H9 (cell line): ENCODE data around the gene CAMTA1. TPM values are rescaled to one million over a fixed set of nuclear protein-coding genes. Genes with fewer than 3 reads are reported as not detected.

ENCODE experiments used
- DNase-seq: peaks from one replicate; pipeline ENCODE4 v3.0.0-alpha.2; 2017
- H2AFZ ChIP-seq: one replicate; pipeline ENCODE4 v1.6.1; 2013; ENCODE audit warnings: mild to moderate bottlenecking, low read length, control low read depth, moderate library complexity
- H2AK5ac ChIP-seq: 2 replicates; pipeline ENCODE4 v1.6.1; 2013; ENCODE audit warnings: low read length, control low read depth, mixed read lengths; ENCODE audit not compliant: insufficient read length
- H2BK120ac ChIP-seq: one replicate; pipeline ENCODE4 v1.6.1; 2013; ENCODE audit warnings: low read depth, mild to moderate bottlenecking, low read length, control low read depth, inconsistent platforms; ENCODE audit not compliant: poor library complexity, severe bottlenecking
- H2BK12ac ChIP-seq: 2 replicates; pipeline ENCODE4 v1.6.1; 2013; ENCODE audit warnings: low read length, control low read depth, mixed read lengths, low read depth; ENCODE audit not compliant: insufficient read length
- H2BK15ac ChIP-seq: 2 replicates; pipeline ENCODE4 v1.6.1; 2013; ENCODE audit warnings: low read depth, low read length, control low read depth
- H2BK20ac ChIP-seq: one replicate; pipeline ENCODE4 v1.6.1; 2013; ENCODE audit warnings: low read depth, mild to moderate bottlenecking, low read length, control low read depth, inconsistent platforms; ENCODE audit not compliant: poor library complexity, severe bottlenecking
- H2BK5ac ChIP-seq: 2 replicates; pipeline ENCODE4 v1.6.1; 2013; ENCODE audit warnings: low read length, control low read depth, mixed read lengths; ENCODE audit not compliant: insufficient read length
- H3K14ac ChIP-seq: 2 replicates; pipeline ENCODE4 v1.6.1; 2013; ENCODE audit warnings: low read length, control low read depth; ENCODE audit not compliant: insufficient read depth
- H3K18ac ChIP-seq: 2 replicates; pipeline ENCODE4 v1.6.1; 2013; ENCODE audit warnings: low read depth, mild to moderate bottlenecking, mixed read lengths, low read length, control low read depth; ENCODE audit not compliant: insufficient read length
- H3K23ac ChIP-seq: 2 replicates; pipeline ENCODE4 v1.6.1; 2013; ENCODE audit warnings: low read length, control low read depth, mixed read lengths, low read depth; ENCODE audit not compliant: insufficient read length
- H3K23me2 ChIP-seq: 2 replicates; pipeline ENCODE4 v1.6.1; 2013; ENCODE audit warnings: low read depth, mild to moderate bottlenecking, mixed read lengths, low read length, control low read depth; ENCODE audit not compliant: insufficient read length, poor library complexity, severe bottlenecking
- H3K27ac ChIP-seq: 2 replicates; pipeline ENCODE4 v1.5.1; 2013; ENCODE audit warnings: low read length, control low read depth, mixed read lengths, low read depth; ENCODE audit not compliant: insufficient read length
- H3K27me3 ChIP-seq: 2 replicates; pipeline ENCODE4 v1.6.1; 2013; ENCODE audit warnings: low read length, control low read depth, inconsistent platforms; ENCODE audit not compliant: insufficient read depth
- H3K4ac ChIP-seq: 2 replicates; pipeline ENCODE4 v1.6.1; 2013; ENCODE audit warnings: low read depth, mild to moderate bottlenecking, control low read depth, inconsistent platforms, low read length, moderate library complexity
- H3K4me1 ChIP-seq: 2 replicates; pipeline ENCODE4 v1.6.1; 2013; ENCODE audit warnings: low read length, control low read depth, inconsistent platforms; ENCODE audit not compliant: insufficient read depth
- H3K4me2 ChIP-seq: 2 replicates; pipeline ENCODE4 v1.6.1; 2013; ENCODE audit warnings: low read length, control low read depth, mixed read lengths; ENCODE audit not compliant: insufficient read length, insufficient read depth
- H3K56ac ChIP-seq: 2 replicates; pipeline ENCODE4 v1.6.1; 2013; ENCODE audit warnings: low read depth, mild to moderate bottlenecking, mixed read lengths, low read length, control low read depth; ENCODE audit not compliant: insufficient read length
- H3K79me1 ChIP-seq: 2 replicates; pipeline ENCODE4 v1.6.1; 2013; ENCODE audit warnings: low read depth, mild to moderate bottlenecking, moderate library complexity, low read length, control low read depth, inconsistent platforms; ENCODE audit not compliant: insufficient read depth, poor library complexity, severe bottlenecking
- H3K79me2 ChIP-seq: 2 replicates; pipeline ENCODE4 v1.6.1; 2013; ENCODE audit warnings: low read length, control low read depth, inconsistent platforms; ENCODE audit not compliant: insufficient read depth
- H3K9ac ChIP-seq: 2 replicates; pipeline ENCODE4 v1.6.1; 2013; ENCODE audit warnings: low read length, control low read depth, mixed read lengths; ENCODE audit not compliant: insufficient read length; ENCODE audit errors: extremely low read depth
- H3K9me3 ChIP-seq: one replicate; pipeline ENCODE4 v1.6.1; 2013; ENCODE audit warnings: low read depth, low read length, inconsistent platforms; ENCODE audit not compliant: control insufficient read depth
- H3T11ph ChIP-seq: one replicate; pipeline ENCODE4 v1.6.1; 2013; ENCODE audit warnings: mild to moderate bottlenecking, low read length, control low read depth, inconsistent platforms
- H4K20me1 ChIP-seq: one replicate; pipeline ENCODE4 v1.6.1; 2013; ENCODE audit not compliant: control insufficient read depth, insufficient read length, insufficient read depth
- H4K5ac ChIP-seq: 2 replicates; pipeline ENCODE4 v1.6.1; 2013; ENCODE audit warnings: low read depth, mild to moderate bottlenecking, mixed read lengths, low read length, control low read depth; ENCODE audit not compliant: insufficient read length
- H4K8ac ChIP-seq: replicated peaks from 2 replicates; pipeline ENCODE4 v1.6.1; 2013; ENCODE audit warnings: low read length, control low read depth, mixed read lengths, low read depth; ENCODE audit not compliant: insufficient read length
- H4K91ac ChIP-seq: 2 replicates; pipeline ENCODE4 v1.6.1; 2013; ENCODE audit warnings: low read depth, mild to moderate bottlenecking, moderate library complexity, mixed read lengths, low read length, control low read depth; ENCODE audit not compliant: insufficient read length
- H3K27ac Mint-ChIP-seq, 3 experiments: 2 replicates in 2 of 3; 3 replicates in 1 of 3; pipeline ENCODE4 v1.8.0; 2020 to 2021; ENCODE audit warnings: mixed read lengths in 3 of 3, mild to moderate bottlenecking in 1 of 3, moderate library complexity in 1 of 3
- H3K27me3 Mint-ChIP-seq: 2 replicates; pipeline ENCODE4 v1.8.0; 2021; ENCODE audit warnings: low read depth, mild to moderate bottlenecking, moderate library complexity, mixed read lengths
- H3K36me3 Mint-ChIP-seq, 3 experiments: 2 replicates in 2 of 3; 3 replicates in 1 of 3; pipeline ENCODE4 v1.8.0; 2020 to 2021; ENCODE audit warnings: low read depth in 3 of 3, mixed read lengths in 3 of 3; ENCODE audit not compliant: insufficient read depth in 1 of 3
- H3K4me1 Mint-ChIP-seq, 2 experiments: 2 replicates each; pipeline ENCODE4 v1.8.0; 2020; ENCODE audit warnings: mixed read lengths in 2 of 2
- H3K4me3 Mint-ChIP-seq, 2 experiments: 2 replicates in 1 of 2; 3 replicates in 1 of 2; pipeline ENCODE4 v1.8.0; 2020 to 2021; ENCODE audit warnings: mild to moderate bottlenecking in 2 of 2, mixed read lengths in 2 of 2, moderate library complexity in 1 of 2
- H3K9me3 Mint-ChIP-seq, 2 experiments: 2 replicates in 1 of 2; 3 replicates in 1 of 2; pipeline ENCODE4 v1.8.0; 2020; ENCODE audit warnings: mild to moderate bottlenecking in 2 of 2, mixed read lengths in 2 of 2, moderate library complexity in 1 of 2
- WGBS: extraction: QIAGEN DNeasy Blood & Tissue Kit; methylation state at CpG from one replicate; pipeline ENCODE4 v1.1.7; 2013; ENCODE audit warnings: missing lambda C conversion rate, low lambda C conversion rate, mixed read lengths; ENCODE audit not compliant: insufficient read length; ENCODE audit errors: extremely low coverage; 5-methylcytosine and 5-hydroxymethylcytosine counted together
- total RNA-seq: library from RNA; stranded (reverse); gene quantifications from 2 replicates; pipeline ENCODE4 v1.2.1, GENCODE V29; 2021
- TF ChIP-seq, protein P1 (sequence below): fragments of 200-600 bp; sonication (generic); conservative IDR thresholded peaks from 3 replicates; pipeline ENCODE4 v1.8.0; 2021; ENCODE audit warnings: antibody characterized with exemption, mild to moderate bottlenecking

The CAMTA1 gene
- total RNA-seq, 1 experiment from 2014 or later = 115 TPM

DNA sequence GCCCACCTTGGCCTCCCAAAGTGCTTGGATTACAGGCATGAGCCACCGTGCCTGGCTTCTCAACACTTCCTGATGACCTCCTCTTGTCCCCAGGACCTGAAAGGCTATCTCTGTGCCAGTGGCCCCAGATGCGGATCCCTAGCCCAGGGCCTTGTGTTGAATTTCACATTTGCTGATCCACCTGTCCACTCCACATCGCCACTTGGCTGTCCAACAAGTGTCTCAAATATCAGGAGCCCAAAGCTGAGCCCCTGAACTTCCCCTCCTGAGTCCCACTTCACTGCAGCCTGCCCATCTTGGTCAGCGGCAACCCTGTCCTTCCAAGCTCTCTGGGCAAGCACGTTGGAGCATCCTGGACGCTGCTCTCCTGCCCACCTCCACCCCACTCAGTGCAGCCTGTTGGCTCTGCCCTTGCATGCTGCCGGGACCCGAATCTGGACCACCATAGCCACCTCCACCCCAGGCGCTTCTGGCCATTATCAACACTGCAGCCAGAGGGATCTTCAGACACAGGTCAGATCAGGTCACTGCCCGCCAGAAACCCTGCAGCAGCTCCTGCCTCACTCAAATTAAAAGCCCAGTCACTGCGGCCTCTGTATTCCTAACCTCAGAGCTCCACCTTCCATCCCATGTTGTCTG is 633.3 kb downstream of the CAMTA1 start:
- no peak overlapping the region for H3K4ac ChIP-seq
- H3K9me3 ChIP-seq = no peaks in the 10 kb centered on the region
- peak; percentile 17 for DNase-seq
- Mint-ChIP-seq H3K27ac (no peak overlapping the region), H3K36me3 (peaks cover 18 to 22% (median 21%) of the 10 kb centered on the region in 3 experiments), H3K4me3 (no peak overlapping the region; a peak in 1 of 5 replicates), H3K27me3 (no peaks in the 10 kb centered on the region; the same call in none of the 2 replicates), H3K9me3 (peaks cover 25 to 28% of the 10 kb centered on the region in 2 experiments), H3K4me1 (peaks cover 0 to 2% of the 10 kb centered on the region in 2 experiments; a peak in 1 of 4 replicates)
- no peak overlapping the region for H2BK15ac ChIP-seq
- H3K79me2 ChIP-seq = no peaks in the 10 kb centered on the region
- H3K23me2 ChIP-seq = no peaks in the 10 kb centered on the region
- no peak overlapping the region for H2BK120ac ChIP-seq
- no peak overlapping the region for H3K9ac ChIP-seq
- TF ChIP-seq, protein P1, sequence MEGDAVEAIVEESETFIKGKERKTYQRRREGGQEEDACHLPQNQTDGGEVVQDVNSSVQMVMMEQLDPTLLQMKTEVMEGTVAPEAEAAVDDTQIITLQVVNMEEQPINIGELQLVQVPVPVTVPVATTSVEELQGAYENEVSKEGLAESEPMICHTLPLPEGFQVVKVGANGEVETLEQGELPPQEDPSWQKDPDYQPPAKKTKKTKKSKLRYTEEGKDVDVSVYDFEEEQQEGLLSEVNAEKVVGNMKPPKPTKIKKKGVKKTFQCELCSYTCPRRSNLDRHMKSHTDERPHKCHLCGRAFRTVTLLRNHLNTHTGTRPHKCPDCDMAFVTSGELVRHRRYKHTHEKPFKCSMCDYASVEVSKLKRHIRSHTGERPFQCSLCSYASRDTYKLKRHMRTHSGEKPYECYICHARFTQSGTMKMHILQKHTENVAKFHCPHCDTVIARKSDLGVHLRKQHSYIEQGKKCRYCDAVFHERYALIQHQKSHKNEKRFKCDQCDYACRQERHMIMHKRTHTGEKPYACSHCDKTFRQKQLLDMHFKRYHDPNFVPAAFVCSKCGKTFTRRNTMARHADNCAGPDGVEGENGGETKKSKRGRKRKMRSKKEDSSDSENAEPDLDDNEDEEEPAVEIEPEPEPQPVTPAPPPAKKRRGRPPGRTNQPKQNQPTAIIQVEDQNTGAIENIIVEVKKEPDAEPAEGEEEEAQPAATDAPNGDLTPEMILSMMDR = no peak
- no peak overlapping the region for H3K56ac ChIP-seq
- H2BK20ac ChIP-seq = no peak overlapping the region
- H2BK12ac ChIP-seq = no peak overlapping the region
- no peak overlapping the region for H4K91ac ChIP-seq
- no peak overlapping the region for H2AK5ac ChIP-seq
- no CpG with 5 or more reads among the region's 11 CpGs for WGBS
- no peak overlapping the region for H4K8ac ChIP-seq
- H4K20me1 ChIP-seq = no peaks in the 10 kb centered on the region
- H3K79me1 ChIP-seq = no peaks in the 10 kb centered on the region
- no peak overlapping the region for H3K23ac ChIP-seq
- H3K14ac ChIP-seq = no peak overlapping the region
- H3K4me1 ChIP-seq = no peaks in the 10 kb centered on the region
- no peak overlapping the region for H2AFZ ChIP-seq
- no peak overlapping the region for H3K27ac ChIP-seq
- no peak overlapping the region for H3T11ph ChIP-seq
- H2BK5ac ChIP-seq = no peak overlapping the region
- no peak overlapping the region for H3K18ac ChIP-seq
- H3K27me3 ChIP-seq = no peaks in the 10 kb centered on the region
- H3K4me2 ChIP-seq = no peak overlapping the region
- no peak overlapping the region for H4K5ac ChIP-seq
